Activated CD4-positive, alpha-beta T cell treated with anti-CD3 and anti-CD28 coated beads, Interleukin-2, amount 50 U/mL, for 24 hours (primary cell): ENCODE results near the gene BCL2.

Experiments used
- DNase-seq, 2 donors: peaks; one replicate each; pipeline ENCODE4 v3.0.0-alpha.2; 2020; ENCODE audit warnings: low read depth in 1 of 2, low spot score in 1 of 2

BCL2 gene

GRCh38 chr18:63260380-63260754 is 59.2 kb downstream of the BCL2 start:
- no peak for DNase-seq

- no peak for DNase-seq
Measured at GRCh38 chr18:63259567-63260379, 59.8 kb downstream of the BCL2 start.

- DNase-seq: no peak
Measured at GRCh38 chr18:63258749-63259566, 60.6 kb downstream of the BCL2 start.

- no peak for DNase-seq
Measured at GRCh38 chr18:63257453-63257852, 62.1 kb downstream of the BCL2 start.

GRCh38 chr18:63255435-63255834 is 64.1 kb downstream of the BCL2 start:
- DNase-seq: no peak

GRCh38 chr18:63254716-63255399 is 64.7 kb downstream of the BCL2 start:
- DNase-seq: no peak

- DNase-seq: no peak
Measured at GRCh38 chr18:63253428-63254372, 65.9 kb downstream of the BCL2 start.

GRCh38 chr18:63253014-63253413 is 66.6 kb downstream of the BCL2 start:
- no peak for DNase-seq

- no peak for DNase-seq
Measured at GRCh38 chr18:63249771-63250170, 69.8 kb downstream of the BCL2 start.

- DNase-seq: no peak
Measured at GRCh38 chr18:63247926-63248325, 71.6 kb downstream of the BCL2 start.

- DNase-seq: no peak
Measured at GRCh38 chr18:63247506-63247905, 72.1 kb downstream of the BCL2 start.

- DNase-seq: no peak
Measured at GRCh38 chr18:63245600-63245999, 74.0 kb downstream of the BCL2 start.

- no peak for DNase-seq
Measured at GRCh38 chr18:63244607-63245006, 75.0 kb downstream of the BCL2 start.

GRCh38 chr18:63241760-63242159 is 77.8 kb downstream of the BCL2 start:
- DNase-seq: no peak

GRCh38 chr18:63241317-63241712 is 78.3 kb downstream of the BCL2 start:
- no peak for DNase-seq

- no peak for DNase-seq
Measured at GRCh38 chr18:63240531-63241316, 78.8 kb downstream of the BCL2 start.

- no peak for DNase-seq
Measured at GRCh38 chr18:63238693-63239075, 80.9 kb downstream of the BCL2 start.

- DNase-seq: no peak
Measured at GRCh38 chr18:63237881-63238692, 81.5 kb downstream of the BCL2 start.
